ENCODE results near the gene PRKAG2. TPM values are rescaled to one million over a fixed set of nuclear protein-coding genes. Genes with fewer than 3 reads are reported as not detected.

The PRKAG2 gene
- total RNA-seq, 3 donors from 2014 or later, result 42.4 to 48.5 (median 46.6) TPM

- H3K4me3 ChIP-seq, result no peak overlapping the region
- DNase-seq, result peak in 1 of 3 donors; percentile 39
- H3K36me3 ChIP-seq (ENCODE audit: low read depth), result no peaks in the 10 kb centered on the region
- intact Hi-C loops (cut with DNase I, micrococcal nuclease), result no loop called here
- peaks cover 5% of the 10 kb centered on the region for H3K4me1 ChIP-seq (ENCODE audit: low read depth)
- ATAC-seq, result no peak
- TF ChIP-seq CTCF (IDR thresholded peaks at IDR 0.05), result no peak
- H3K9me3 ChIP-seq, result no peaks in the 10 kb centered on the region
These were observed 148.2 kb downstream of the PRKAG2 start for GRCh38 chr7:151728746-151729145.

GRCh38 chr7:151728286-151728660, 148.6 kb downstream of the PRKAG2 start:
- Histone ChIP-seq H3K9me3 (no peaks in the 10 kb centered on the region), H3K4me1 (ENCODE audit: low read depth) (peaks cover 5% of the 10 kb centered on the region), H3K36me3 (ENCODE audit: low read depth) (no peaks in the 10 kb centered on the region), H3K4me3 (no peak overlapping the region)
- intact Hi-C loops (cut with DNase I, micrococcal nuclease), result no loop called here
- DNase-seq (peak in 1 of 3 donors; percentile 22), ATAC-seq (no peak)
- no peak for TF ChIP-seq CTCF (IDR thresholded peaks at IDR 0.05)

- no peak for TF ChIP-seq CTCF (IDR thresholded peaks at IDR 0.05)
- Histone ChIP-seq H3K4me3 (no peak overlapping the region), H3K9me3 (no peaks in the 10 kb centered on the region), H3K36me3 (ENCODE audit: low read depth) (no peaks in the 10 kb centered on the region), H3K4me1 (ENCODE audit: low read depth) (peaks cover 5% of the 10 kb centered on the region)
- peak; percentile 64 for ATAC-seq
- intact Hi-C loops (cut with DNase I, micrococcal nuclease), result no loop called here
- DNase-seq, result peak in 2 of 3 donors; percentile 43 to 67
These were observed 149.2 kb downstream of the PRKAG2 start for GRCh38 chr7:151727579-151728285.

GRCh38 chr7:151726652-151727578, 150.0 kb downstream of the PRKAG2 start:
- Histone ChIP-seq H3K4me1 (ENCODE audit: low read depth) (peaks cover 5% of the 10 kb centered on the region), H3K36me3 (ENCODE audit: low read depth) (no peaks in the 10 kb centered on the region), H3K4me3 (no peak overlapping the region), H3K9me3 (no peaks in the 10 kb centered on the region)
- intact Hi-C loops (cut with DNase I, micrococcal nuclease), result no loop called here
- TF ChIP-seq CTCF (IDR thresholded peaks at IDR 0.05), result no peak
- no peak for ATAC-seq
- DNase-seq, result peak in 1 of 3 donors; percentile 50

DNA sequence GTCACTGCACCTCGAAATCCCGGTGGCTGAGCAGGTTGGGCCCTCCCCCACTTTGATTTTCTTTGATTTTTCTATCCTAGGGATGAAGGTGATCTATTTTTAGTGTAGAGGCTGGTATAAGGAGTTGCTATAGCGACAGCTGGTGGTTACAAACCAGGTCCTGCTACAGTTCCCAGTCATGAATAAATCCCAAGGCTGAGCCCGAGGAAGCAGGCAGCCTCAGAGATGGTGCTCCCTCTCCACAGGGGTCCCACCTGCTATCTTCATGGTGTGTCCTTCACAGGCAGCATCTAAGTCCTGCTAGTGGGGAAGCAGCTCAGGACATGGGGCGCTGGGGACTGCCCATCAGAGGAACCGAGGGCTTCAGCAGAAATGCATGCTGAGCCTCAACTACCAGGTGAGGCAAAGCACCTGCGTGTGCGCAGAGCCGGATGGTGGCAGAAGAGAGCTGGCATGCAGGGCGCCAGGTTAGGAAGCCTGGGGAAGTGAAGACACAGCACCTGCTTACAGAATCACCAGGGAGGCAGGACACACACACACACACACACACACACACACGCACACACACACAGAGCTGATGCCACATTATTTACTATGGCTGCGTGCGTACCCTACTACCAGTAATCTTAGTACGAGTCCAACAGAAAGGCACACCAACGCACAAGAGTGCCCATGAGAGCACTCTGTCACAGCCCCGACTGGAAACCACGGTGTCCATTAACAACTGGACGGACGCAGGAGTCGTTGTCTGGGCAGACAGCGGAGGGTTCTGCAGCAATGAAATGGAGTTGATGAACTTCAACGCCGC, 150.9 kb downstream of the PRKAG2 start:
- H3K4me3 ChIP-seq, result no peak overlapping the region
- no peak for TF ChIP-seq CTCF (IDR thresholded peaks at IDR 0.05)
- H3K9me3 ChIP-seq, result no peaks in the 10 kb centered on the region
- intact Hi-C loops (cut with DNase I, micrococcal nuclease), result no loop called here
- no peak for ATAC-seq
- peaks cover 5% of the 10 kb centered on the region for H3K4me1 ChIP-seq (ENCODE audit: low read depth)
- peak in 1 of 3 donors; percentile 31 for DNase-seq
- H3K36me3 ChIP-seq (ENCODE audit: low read depth), result no peaks in the 10 kb centered on the region

All from mucosa of descending colon (tissue), 3 donors.